AG09319 (cell line): Measurements from ENCODE around the gene ARHGAP10.

Source experiments
- DNase-seq: peaks from one replicate; pipeline ENCODE4 v3.0.0-alpha.2; 2010; ENCODE audit warnings: low read depth; ENCODE audit errors: extremely low read depth
- CTCF ChIP-seq: IDR thresholded peaks from 2 replicates; pipeline ENCODE4 v1.5.1; 2011; ENCODE audit warnings: low read depth, mild to moderate bottlenecking, inconsistent platforms, low read length, moderate library complexity

The ARHGAP10 gene

GRCh38 chr4:147741190-147741788, 9.4 kb downstream of the ARHGAP10 start:
- peak; percentile 53 for DNase-seq
- no peak for TF ChIP-seq CTCF

GRCh38 chr4:147747787-147748454, 16.0 kb downstream of the ARHGAP10 start:
- TF ChIP-seq CTCF: no peak

GRCh38 chr4:147749811-147750321, 18.0 kb downstream of the ARHGAP10 start:
- no peak for TF ChIP-seq CTCF
- no peak for DNase-seq

More at GRCh38 chr4:147747787-147748454, 16.0 kb downstream of the ARHGAP10 start:
- no peak for DNase-seq

GRCh38 chr4:147753047-147753446, 21.2 kb downstream of the ARHGAP10 start:
- TF ChIP-seq CTCF: no peak
- no peak for DNase-seq

- no peak for DNase-seq
- no peak for TF ChIP-seq CTCF
These were observed 22.2 kb downstream of the ARHGAP10 start for GRCh38 chr4:147754037-147754445.

GRCh38 chr4:147755561-147756295, 23.8 kb downstream of the ARHGAP10 start:
- no peak for DNase-seq
- TF ChIP-seq CTCF: no peak

GRCh38 chr4:147756417-147756816, 24.5 kb downstream of the ARHGAP10 start:
- no peak for DNase-seq
- no peak for TF ChIP-seq CTCF
